Uterus (tissue), 4 donors: ENCODE measurements around the gene PRKCE. TPM values are rescaled to one million over a fixed set of nuclear protein-coding genes. Genes with fewer than 3 reads are reported as not detected.

Source experiments
- DNase-seq, 2 donors: peaks; one replicate each; pipeline ENCODE4 v3.0.0-alpha.2; 2019 to 2020
- H3K27ac ChIP-seq, 2 donors: fragments of 200-600 bp; sonication (generic); 1 replicate in 1 of 2; 2 replicates in 1 of 2; pipeline ENCODE4 v1.5.1; 2016 to 2018
- H3K27me3 ChIP-seq, 2 donors: fragments of 200-600 bp; sonication (generic); one replicate each; pipeline ENCODE4 v1.5.1; 2018 to 2019; ENCODE audit warnings: control low read depth in 1 of 2
- H3K36me3 ChIP-seq, 2 donors: fragments of 200-600 bp; sonication (generic); one replicate each; pipeline ENCODE4 v1.5.1; 2019; ENCODE audit warnings: control low read depth in 1 of 2
- H3K4me1 ChIP-seq, 2 donors: fragments of 200-600 bp; sonication (generic); one replicate each; pipeline ENCODE4 v1.5.1; 2018 to 2019; ENCODE audit warnings: control low read depth in 1 of 2
- H3K4me3 ChIP-seq, 2 donors: fragments of 200-600 bp; sonication (generic); 1 replicate in 1 of 2; 2 replicates in 1 of 2; pipeline ENCODE4 v1.5.1; 2018 to 2019; ENCODE audit warnings: mild to moderate bottlenecking in 1 of 2
- H3K9me3 ChIP-seq, 2 donors: fragments of 200-600 bp; sonication (generic); one replicate each; pipeline ENCODE4 v1.5.1; 2019; ENCODE audit warnings: control low read depth in 1 of 2
- CTCF ChIP-seq, 4 experiments: fragments of 200-600 bp in 2 of 4; fragments of 450-650 bp in 2 of 4; sonication (generic) in 2 of 4; IDR thresholded peaks; one replicate each; pipeline ENCODE4 v1.5.1; 2016 to 2019; ENCODE audit warnings: antibody characterized with exemption in 4 of 4, mild to moderate bottlenecking in 2 of 4, moderate library complexity in 1 of 4
- POLR2A ChIP-seq, 2 donors: fragments of 450-650 bp; IDR thresholded peaks; one replicate each; pipeline ENCODE4 v1.6.1; 2016; ENCODE audit warnings: antibody characterized with exemption in 2 of 2, mild to moderate bottlenecking in 1 of 2, moderate library complexity in 1 of 2
- intact Hi-C: fragments of 100-400 bp; cut with DNase I; formaldehyde crosslinking; loops from one replicate; pipeline ENCODE4 v1.15.1; 2023; ENCODE audit warnings: low total_unique reads
- total RNA-seq, 4 donors: library from RNA; depleted of rRNA in 3 of 4; stranded (reverse); fragments of >200 nt in 3 of 4; gene quantifications; one replicate each; pipeline versions ENCODE4 v1.1.0 to v1.2.4, GENCODE V29; 2014 to 2023
- donor health status: DM: yes; HTN: yes; CAD: no.

The PRKCE gene
- total RNA-seq, 4 donors from 2014 or later = 3.8 to 47.6 (median 14.2) TPM

- no peak for TF ChIP-seq POLR2A (IDR thresholded peaks at IDR 0.05)
- no peak for TF ChIP-seq CTCF (IDR thresholded peaks at IDR 0.05)
- Histone ChIP-seq H3K4me1 (no peaks in the 10 kb centered on the region), H3K36me3 (no peaks in the 10 kb centered on the region), H3K27ac (no peak overlapping the region), H3K9me3 (no peaks in the 10 kb centered on the region), H3K4me3 (no peak overlapping the region), H3K27me3 (no peaks in the 10 kb centered on the region)
- intact Hi-C loops = no loop called here
- no peak for DNase-seq
Measured at GRCh38 chr2:45631319-45631718, 20.2 kb upstream of the PRKCE start.

- DNase-seq = no peak
- Histone ChIP-seq H3K27me3 (no peaks in the 10 kb centered on the region), H3K4me3 (no peak overlapping the region), H3K27ac (no peak overlapping the region), H3K36me3 (no peaks in the 10 kb centered on the region), H3K4me1 (no peaks in the 10 kb centered on the region), H3K9me3 (no peaks in the 10 kb centered on the region)
- TF ChIP-seq POLR2A (IDR thresholded peaks at IDR 0.05) = no peak
- TF ChIP-seq CTCF (IDR thresholded peaks at IDR 0.05) = no peak
- intact Hi-C loops = no loop called here
Measured at GRCh38 chr2:45631955-45632354, 19.5 kb upstream of the PRKCE start.

- H3K36me3 ChIP-seq = no peaks in the 10 kb centered on the region
- no peak for TF ChIP-seq CTCF (IDR thresholded peaks at IDR 0.05)
- no peak for TF ChIP-seq POLR2A (IDR thresholded peaks at IDR 0.05)
- no peak overlapping the region for H3K4me3 ChIP-seq
- intact Hi-C loops = no loop called here
- no peaks in the 10 kb centered on the region for H3K9me3 ChIP-seq
- DNase-seq = no peak
- H3K4me1 ChIP-seq = no peaks in the 10 kb centered on the region
- no peak overlapping the region for H3K27ac ChIP-seq
- H3K27me3 ChIP-seq = no peaks in the 10 kb centered on the region
Measured at GRCh38 chr2:45634223-45634622, 17.3 kb upstream of the PRKCE start.

GRCh38 chr2:45636008-45636407 is 15.5 kb upstream of the PRKCE start:
- Histone ChIP-seq H3K9me3 (no peaks in the 10 kb centered on the region), H3K27ac (no peak overlapping the region), H3K4me1 (no peaks in the 10 kb centered on the region), H3K4me3 (no peak overlapping the region), H3K27me3 (no peaks in the 10 kb centered on the region), H3K36me3 (no peaks in the 10 kb centered on the region)
- no peak for DNase-seq
- TF ChIP-seq POLR2A (IDR thresholded peaks at IDR 0.05) (no peak), CTCF (IDR thresholded peaks at IDR 0.05) (no peak)
- intact Hi-C loops = no loop called here

- TF ChIP-seq CTCF (IDR thresholded peaks at IDR 0.05) (no peak), POLR2A (IDR thresholded peaks at IDR 0.05) (no peak)
- intact Hi-C loops = no loop called here
- DNase-seq = no peak
- no peaks in the 10 kb centered on the region for H3K4me1 ChIP-seq
- no peaks in the 10 kb centered on the region for H3K9me3 ChIP-seq
- no peaks in the 10 kb centered on the region for H3K36me3 ChIP-seq
- no peak overlapping the region for H3K27ac ChIP-seq
- H3K4me3 ChIP-seq = no peak overlapping the region
- H3K27me3 ChIP-seq = no peaks in the 10 kb centered on the region
Measured at GRCh38 chr2:45637440-45637839, 14.0 kb upstream of the PRKCE start.
